GM13976 (cell line): ENCODE measurements around the gene TBC1D16.
A peak's percentile ranks its signal among the peaks of the same experiment; 100 is the strongest.

Experiments
- DNase-seq: peaks from one replicate; pipeline ENCODE4 v3.0.0; 2012; ENCODE audit warnings: low spot score
- CTCF ChIP-seq: IDR thresholded peaks from 2 replicates; pipeline ENCODE4 v1.5.1; 2012; ENCODE audit warnings: borderline replicate concordance, mild to moderate bottlenecking; ENCODE audit not compliant: insufficient read depth; ENCODE audit errors: extremely low read depth, missing control alignments, control extremely low read depth
- in situ Hi-C: fragments of 300-500 bp; cut with MboI; formaldehyde crosslinking; loops from one replicate; pipeline ENCODE4 v1.12.0; 2022; ENCODE audit warnings: low sequenced_read_pairs, mixed read lengths, inconsistent platforms; ENCODE audit not compliant: unreplicated experiment

TBC1D16 gene

GRCh38 chr17:79930877-79931816 lies 104.5 kb downstream of the TBC1D16 start:
- in situ Hi-C loops: no loop called here
- peak; percentile 66 for DNase-seq
- TF ChIP-seq CTCF: no peak

- in situ Hi-C loops: no loop called here
- TF ChIP-seq CTCF: no peak
- DNase-seq: no peak
Observed at GRCh38 chr17:79930062-79930876, 105.4 kb downstream of the TBC1D16 start.

- DNase-seq: no peak
- in situ Hi-C loops: no loop called here
- TF ChIP-seq CTCF: no peak
Observed at GRCh38 chr17:79929257-79930061, 106.2 kb downstream of the TBC1D16 start.

- in situ Hi-C loops: no loop called here
- DNase-seq: no peak
- TF ChIP-seq CTCF: no peak
Observed at GRCh38 chr17:79928502-79929256, 107.0 kb downstream of the TBC1D16 start.

GRCh38 chr17:79927688-79928501 lies 107.8 kb downstream of the TBC1D16 start:
- TF ChIP-seq CTCF: no peak
- DNase-seq: no peak
- in situ Hi-C loops: no loop called here
